SJSA1 (cell line): Measurements from ENCODE around the gene MAST3. TPM values are rescaled to one million over a fixed set of nuclear protein-coding genes. Genes with fewer than 3 reads are reported as not detected.

ENCODE experiments used
- DNase-seq, 2 experiments: peaks; one replicate each; pipeline ENCODE4 v3.0.0-alpha.2; 2015 to 2020; ENCODE audit warnings: low spot score in 2 of 2, low read depth in 1 of 2
- H3K27ac ChIP-seq: fragments of 250-450 bp; sonication (Bioruptor Pico); 2 replicates; pipeline ENCODE4 v1.5.1; 2020; ENCODE audit warnings: mild to moderate bottlenecking, moderate library complexity
- H3K27me3 ChIP-seq: fragments of 250-450 bp; sonication (Bioruptor Pico); replicated peaks from 2 replicates; pipeline ENCODE4 v1.5.1; 2020; ENCODE audit warnings: mild to moderate bottlenecking, moderate library complexity
- H3K36me3 ChIP-seq: fragments of 250-450 bp; sonication (Bioruptor Pico); 2 replicates; pipeline ENCODE4 v1.5.1; 2020; ENCODE audit warnings: mild to moderate bottlenecking
- H3K4me1 ChIP-seq: fragments of 250-450 bp; sonication (Bioruptor Pico); replicated peaks from 2 replicates; pipeline ENCODE4 v1.6.1; 2021; ENCODE audit warnings: mild to moderate bottlenecking
- H3K4me3 ChIP-seq: fragments of 250-450 bp; sonication (Bioruptor Pico); 2 replicates; pipeline ENCODE4 v1.5.1; 2020; ENCODE audit warnings: mild to moderate bottlenecking
- H3K9me3 ChIP-seq: fragments of 250-450 bp; sonication (Bioruptor Pico); replicated peaks from 2 replicates; pipeline ENCODE4 v1.5.1; 2020; ENCODE audit warnings: mild to moderate bottlenecking
- total RNA-seq: library from RNA; depleted of rRNA; stranded (reverse); fragments of >200 nt; shearing (Covaris generic); gene quantifications from 2 replicates; pipeline ENCODE4 v1.2.3, GENCODE V29; 2014

MAST3 gene
- total RNA-seq, 1 experiment from 2014 or later = 2.3 TPM

- Histone ChIP-seq H3K36me3 (no peaks in the 10 kb centered on the region), H3K9me3 (no peaks in the 10 kb centered on the region), H3K27ac (no peak overlapping the region), H3K4me1 (peaks cover 12% of the 10 kb centered on the region), H3K4me3 (peak overlapping the region; percentile 60), H3K27me3 (no peaks in the 10 kb centered on the region)
- DNase-seq = no peak
Measured at GRCh38 chr19:18110609-18111232, 13.1 kb downstream of the MAST3 start.

- DNase-seq = peak; percentile 57 to 85
- Histone ChIP-seq H3K36me3 (no peaks in the 10 kb centered on the region), H3K4me1 (peaks cover 16% of the 10 kb centered on the region), H3K27me3 (no peaks in the 10 kb centered on the region), H3K9me3 (no peaks in the 10 kb centered on the region), H3K4me3 (no peak overlapping the region), H3K27ac (no peak overlapping the region)
Measured at GRCh38 chr19:18112989-18113478, 15.5 kb downstream of the MAST3 start.

- Histone ChIP-seq H3K4me3 (no peak overlapping the region), H3K27me3 (no peaks in the 10 kb centered on the region), H3K9me3 (no peaks in the 10 kb centered on the region), H3K36me3 (no peaks in the 10 kb centered on the region), H3K4me1 (peaks cover 23% of the 10 kb centered on the region), H3K27ac (no peak overlapping the region)
- no peak for DNase-seq
Measured at GRCh38 chr19:18113827-18114226, 16.2 kb downstream of the MAST3 start.

DNA sequence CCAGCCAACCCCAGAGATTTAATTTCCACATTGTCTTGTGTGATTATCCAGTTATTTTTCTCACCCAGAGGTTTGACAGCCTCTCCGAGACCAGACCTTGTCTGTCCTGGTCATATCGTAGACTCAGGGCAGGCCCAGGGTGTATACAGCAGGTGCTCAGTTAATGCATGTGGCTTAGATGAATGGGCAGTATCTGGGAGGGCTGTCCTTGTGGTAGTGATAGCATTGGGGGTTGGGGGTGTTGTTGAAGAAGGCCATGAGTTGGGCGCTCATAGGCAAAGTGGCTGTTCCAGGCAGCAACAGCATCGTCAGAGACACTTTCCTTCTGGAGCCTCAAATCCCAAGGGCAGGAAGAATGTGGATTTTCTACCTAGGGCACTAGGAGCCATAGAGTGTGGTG lies 16.9 kb downstream of the MAST3 start:
- H3K4me3 ChIP-seq = no peak overlapping the region
- no peaks in the 10 kb centered on the region for H3K36me3 ChIP-seq
- no peaks in the 10 kb centered on the region for H3K9me3 ChIP-seq
- H3K4me1 ChIP-seq = peaks cover 22% of the 10 kb centered on the region
- no peaks in the 10 kb centered on the region for H3K27me3 ChIP-seq
- no peak overlapping the region for H3K27ac ChIP-seq
- no peak for DNase-seq

- Histone ChIP-seq H3K9me3 (no peaks in the 10 kb centered on the region), H3K36me3 (no peaks in the 10 kb centered on the region), H3K27me3 (no peaks in the 10 kb centered on the region), H3K27ac (no peak overlapping the region), H3K4me3 (peak overlapping the region; percentile 49), H3K4me1 (peaks cover 11% of the 10 kb centered on the region)
- DNase-seq = no peak
Measured at GRCh38 chr19:18117364-18117691, 19.8 kb downstream of the MAST3 start.

DNA sequence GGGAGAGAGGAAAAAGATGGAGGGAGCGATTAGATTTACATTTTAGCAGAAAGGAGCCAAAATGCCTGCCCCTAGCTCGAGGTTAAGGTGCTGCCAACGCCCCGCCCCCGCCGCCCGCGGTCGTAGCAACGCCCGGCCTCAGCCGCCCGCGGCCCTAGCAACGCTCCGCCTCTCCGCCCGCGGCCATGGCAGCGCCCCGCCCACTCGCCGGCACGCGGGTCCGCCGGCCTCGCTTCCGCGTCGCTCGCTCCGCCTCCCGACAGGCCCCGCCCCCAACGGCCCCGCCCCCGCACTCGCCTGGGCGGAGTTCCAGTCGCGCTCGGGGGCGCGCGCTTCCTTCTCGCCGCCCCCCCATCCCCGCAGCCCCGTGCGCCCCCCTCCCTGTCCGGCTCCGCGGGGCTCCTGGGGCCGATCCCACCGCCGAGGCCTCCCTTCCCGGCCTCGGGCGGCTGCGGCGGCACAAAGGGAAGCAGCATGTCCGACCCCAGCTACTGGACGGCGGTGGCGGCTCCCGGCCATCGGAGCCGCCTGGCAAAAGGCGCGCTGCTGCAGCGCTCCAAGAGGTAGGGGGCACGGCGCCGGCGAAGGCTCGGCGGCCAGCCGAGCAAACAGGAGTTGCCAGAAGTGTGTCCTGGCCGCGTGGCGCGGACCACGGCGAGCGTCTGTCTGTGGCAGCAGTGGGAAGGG lies 20.3 kb downstream of the MAST3 start:
- Histone ChIP-seq H3K4me3 (peak overlapping the region; percentile 49), H3K27ac (no peak overlapping the region), H3K27me3 (no peaks in the 10 kb centered on the region), H3K36me3 (no peaks in the 10 kb centered on the region), H3K9me3 (no peaks in the 10 kb centered on the region), H3K4me1 (peaks cover 11% of the 10 kb centered on the region)
- peak; percentile 57 to 89 for DNase-seq

GRCh38 chr19:18118420-18119012 lies 20.9 kb downstream of the MAST3 start:
- peaks cover 1% of the 10 kb centered on the region; the same call in 1 of the 2 replicates for H3K36me3 ChIP-seq
- no peak for DNase-seq
- H3K27me3 ChIP-seq = no peaks in the 10 kb centered on the region
- H3K4me1 ChIP-seq = peaks cover 11% of the 10 kb centered on the region
- H3K4me3 ChIP-seq = peak overlapping the region; percentile 49
- no peak overlapping the region for H3K27ac ChIP-seq
- H3K9me3 ChIP-seq = no peaks in the 10 kb centered on the region

GRCh38 chr19:18119013-18119716 lies 21.6 kb downstream of the MAST3 start:
- H3K27me3 ChIP-seq = no peaks in the 10 kb centered on the region
- peaks cover 11% of the 10 kb centered on the region for H3K4me1 ChIP-seq
- H3K36me3 ChIP-seq = peaks cover 5% of the 10 kb centered on the region
- no peak for DNase-seq
- no peak overlapping the region for H3K27ac ChIP-seq
- H3K4me3 ChIP-seq = no peak overlapping the region
- no peaks in the 10 kb centered on the region for H3K9me3 ChIP-seq

DNA sequence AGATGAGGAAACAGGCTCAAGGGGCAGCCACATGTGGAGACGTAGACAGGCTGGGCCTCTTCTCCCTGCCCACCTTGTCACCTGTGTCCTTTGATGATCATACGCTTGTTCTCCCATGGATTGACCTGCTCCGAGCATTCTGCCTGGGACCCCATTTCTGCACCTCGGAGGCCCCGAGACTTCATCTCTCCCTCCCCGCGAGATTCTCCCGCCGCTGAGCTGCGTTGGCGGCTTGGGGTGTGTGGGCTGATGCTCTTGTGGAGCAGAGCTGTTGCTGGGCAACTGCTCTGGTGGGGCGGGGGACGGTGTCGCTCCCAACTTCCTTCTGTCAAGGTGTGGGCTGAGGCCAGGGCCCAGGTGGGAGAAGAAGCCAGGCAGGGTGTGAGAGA lies 22.1 kb downstream of the MAST3 start:
- no peaks in the 10 kb centered on the region for H3K27me3 ChIP-seq
- H3K36me3 ChIP-seq = peaks cover 5% of the 10 kb centered on the region
- H3K4me3 ChIP-seq = no peak overlapping the region
- DNase-seq = no peak
- no peak overlapping the region for H3K27ac ChIP-seq
- peaks cover 11% of the 10 kb centered on the region for H3K4me1 ChIP-seq
- H3K9me3 ChIP-seq = no peaks in the 10 kb centered on the region

DNA sequence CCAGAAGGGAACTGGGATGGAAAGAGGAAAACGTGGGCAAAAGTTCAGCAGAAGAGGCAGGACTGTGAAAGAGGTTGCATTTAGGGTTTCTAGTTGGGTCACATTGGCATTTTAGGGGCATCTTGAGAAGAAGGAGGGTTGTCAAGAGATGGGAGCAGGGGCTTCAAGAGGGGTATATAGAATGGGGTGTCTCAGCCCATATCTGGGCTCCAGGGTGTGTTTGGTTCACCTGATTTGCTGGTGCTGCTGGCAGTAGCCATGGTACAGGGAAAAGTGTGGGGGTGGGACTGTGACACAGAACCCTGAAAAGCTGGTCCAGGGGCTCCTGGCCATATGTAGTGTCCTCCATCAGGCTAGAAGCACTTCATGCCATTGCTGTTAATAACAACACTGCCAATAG lies 22.5 kb downstream of the MAST3 start:
- H3K36me3 ChIP-seq = peaks cover 5% of the 10 kb centered on the region
- no peak overlapping the region for H3K27ac ChIP-seq
- no peak overlapping the region for H3K4me3 ChIP-seq
- H3K4me1 ChIP-seq = peaks cover 11% of the 10 kb centered on the region
- DNase-seq = no peak
- no peaks in the 10 kb centered on the region for H3K9me3 ChIP-seq
- H3K27me3 ChIP-seq = no peaks in the 10 kb centered on the region

DNA sequence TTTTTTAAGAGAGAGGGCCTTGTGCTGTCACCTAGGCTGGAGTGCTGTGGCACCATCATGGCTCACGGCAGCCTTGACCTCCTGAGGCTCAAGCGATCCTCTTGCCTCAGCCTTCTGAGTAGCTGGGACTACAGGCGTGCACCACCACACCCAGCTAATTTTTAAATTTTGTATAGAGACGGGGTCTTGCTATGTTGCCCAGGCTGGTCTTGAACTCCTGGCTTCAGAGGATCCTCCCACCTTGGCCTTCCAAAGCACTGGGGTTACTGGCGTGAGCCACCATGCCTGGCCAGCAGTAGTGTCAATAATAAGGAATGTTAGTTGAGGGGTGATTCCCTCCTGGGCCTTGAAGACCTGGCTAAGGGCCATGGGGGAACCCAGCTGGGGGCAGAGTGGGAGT lies 23.6 kb downstream of the MAST3 start:
- no peak for DNase-seq

GRCh38 chr19:18122424-18122823 lies 24.8 kb downstream of the MAST3 start:
- H3K9me3 ChIP-seq = no peaks in the 10 kb centered on the region
- H3K27me3 ChIP-seq = no peaks in the 10 kb centered on the region
- DNase-seq = no peak
- peaks cover 9% of the 10 kb centered on the region for H3K4me1 ChIP-seq
- H3K27ac ChIP-seq = no peak overlapping the region
- peaks cover 8% of the 10 kb centered on the region for H3K36me3 ChIP-seq
- H3K4me3 ChIP-seq = no peak overlapping the region

More for the DNA sequence above, 23.6 kb downstream of the MAST3 start:
- H3K36me3 ChIP-seq = peaks cover 6% of the 10 kb centered on the region
- no peak overlapping the region for H3K4me3 ChIP-seq
- H3K4me1 ChIP-seq = peaks cover 11% of the 10 kb centered on the region
- no peaks in the 10 kb centered on the region for H3K9me3 ChIP-seq
- no peaks in the 10 kb centered on the region for H3K27me3 ChIP-seq
- no peak overlapping the region for H3K27ac ChIP-seq

DNA sequence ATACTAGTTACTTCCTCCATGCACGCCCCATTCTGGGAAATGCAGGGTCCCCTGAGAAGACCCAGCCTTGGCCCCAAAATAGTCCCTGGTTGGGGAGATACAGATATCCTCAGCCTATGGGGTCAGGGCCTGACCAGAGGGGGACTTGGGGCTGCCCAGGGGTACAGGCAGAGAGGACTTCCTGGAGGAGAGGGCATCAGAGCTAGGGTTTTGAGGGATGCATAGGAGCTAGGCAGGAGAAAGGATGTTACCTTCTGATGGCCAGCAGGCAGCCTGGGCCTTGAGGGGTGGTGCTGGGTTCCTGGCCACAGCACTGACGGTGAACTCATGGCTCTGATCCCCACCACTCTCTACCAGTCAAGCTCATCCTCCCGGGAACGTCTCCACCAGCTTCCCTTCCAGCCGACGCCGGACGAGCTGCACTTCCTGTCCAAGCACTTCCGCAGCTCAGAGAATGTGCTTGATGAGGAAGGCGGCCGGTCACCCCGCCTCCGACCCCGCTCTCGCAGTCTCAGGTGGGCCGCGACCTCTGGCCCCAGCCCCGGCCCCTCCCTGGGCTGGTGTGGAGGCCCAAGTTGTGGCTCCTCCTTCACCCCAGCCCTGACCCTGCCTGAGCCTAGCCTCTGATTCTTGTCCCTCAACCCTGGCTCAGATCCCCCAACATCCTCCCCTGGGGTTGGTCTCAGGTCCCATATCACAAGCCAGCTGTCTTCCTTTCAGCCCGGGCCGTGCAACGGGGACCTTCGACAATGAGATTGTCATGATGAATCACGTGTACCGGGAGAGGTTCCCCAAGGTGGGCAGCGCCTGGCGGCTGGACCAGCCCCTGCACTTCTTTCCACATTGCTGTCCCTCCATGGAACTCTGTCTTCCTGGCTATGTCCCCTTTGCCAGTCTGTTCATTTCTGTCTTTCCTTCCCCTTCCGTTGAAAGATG lies 25.6 kb downstream of the MAST3 start:
- Histone ChIP-seq H3K27me3 (no peaks in the 10 kb centered on the region), H3K36me3 (peaks cover 8% of the 10 kb centered on the region), H3K27ac (no peak overlapping the region), H3K4me1 (peaks cover 6% of the 10 kb centered on the region), H3K4me3 (no peak overlapping the region), H3K9me3 (no peaks in the 10 kb centered on the region)
- DNase-seq = no peak
